NB4 (cell line): ENCODE results near the gene KMT2B.

Experiments
- CTCF ChIP-seq: IDR thresholded peaks from one replicate; pipeline ENCODE4 v1.5.1; 2012; ENCODE audit warnings: low read depth, low read length
- POLR2A ChIP-seq: IDR thresholded peaks from 2 replicates; pipeline ENCODE4 v1.6.1; 2011; ENCODE audit warnings: mild to moderate bottlenecking; ENCODE audit not compliant: insufficient read length; ENCODE audit errors: extremely low read depth

DNA sequence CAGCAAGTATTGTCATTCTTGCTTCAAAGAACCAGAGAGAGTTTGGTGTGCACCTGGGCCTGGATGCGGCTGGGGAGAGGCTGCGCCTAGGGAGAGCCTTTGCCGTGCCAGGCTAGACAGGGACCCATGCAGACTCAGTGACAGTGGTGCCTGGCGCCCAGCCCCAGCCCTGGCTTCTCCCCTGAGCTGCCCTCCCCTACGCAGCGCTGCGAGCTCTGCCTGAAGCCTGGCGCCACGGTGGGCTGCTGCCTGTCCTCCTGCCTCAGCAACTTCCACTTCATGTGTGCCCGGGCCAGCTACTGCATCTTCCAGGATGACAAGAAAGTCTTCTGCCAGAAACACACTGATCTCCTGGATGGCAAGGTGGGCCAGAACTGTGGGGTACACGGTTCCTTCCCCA, 12.0 kb downstream of the KMT2B start:
- TF ChIP-seq CTCF (no peak), POLR2A (no peak)
